SU-DHL-6 (cell line): Measurements from ENCODE around the gene MEMO1.

Experiments
- H2AFZ ChIP-seq: fragments of 200-600 bp; sonication (generic); 2 replicates; pipeline ENCODE4 v1.6.1; 2014; ENCODE audit warnings: low read depth, mild to moderate bottlenecking, moderate library complexity, mixed read lengths, antibody characterized with exemption, low read length; ENCODE audit not compliant: severe bottlenecking
- H3F3A ChIP-seq: fragments of 200-600 bp; shearing (Covaris generic); 2 replicates; pipeline ENCODE4 v1.6.0; 2016; ENCODE audit warnings: antibody characterized with exemption, mild to moderate bottlenecking; ENCODE audit not compliant: insufficient read depth
- H3K27ac ChIP-seq: fragments of 200-600 bp; sonication (generic); 2 replicates; pipeline ENCODE4 v1.5.1; 2016; ENCODE audit warnings: low read depth, mild to moderate bottlenecking, low read length, moderate library complexity, mixed read lengths
- H3K27me3 ChIP-seq: fragments of 200-600 bp; sonication (generic), shearing (Covaris generic); 2 replicates; pipeline ENCODE4 v1.6.0; 2014; ENCODE audit warnings: mild to moderate bottlenecking, low read length
- H3K36me3 ChIP-seq: fragments of 200-600 bp; sonication (generic); 2 replicates; pipeline ENCODE4 v1.6.1; 2014; ENCODE audit warnings: mild to moderate bottlenecking, low read length, mixed read lengths
- H3K4me2 ChIP-seq: fragments of 300-600, 200-600 bp; shearing (Covaris generic), sonication (generic); 2 replicates; pipeline ENCODE4 v1.6.0; 2014; ENCODE audit warnings: low read length, low read depth, mild to moderate bottlenecking; ENCODE audit not compliant: poor library complexity, severe bottlenecking
- H3K4me3 ChIP-seq: fragments of 200-600 bp; sonication (generic); 2 replicates; pipeline ENCODE4 v1.5.1; 2014; ENCODE audit warnings: antibody characterized with exemption, low read length, mild to moderate bottlenecking, mixed read lengths; ENCODE audit not compliant: insufficient read depth, poor library complexity, severe bottlenecking
- H3K79me2 ChIP-seq: fragments of 200-600 bp; sonication (generic); 2 replicates; pipeline ENCODE4 v1.6.1; 2014; ENCODE audit warnings: mild to moderate bottlenecking, low read length, moderate library complexity; ENCODE audit not compliant: insufficient read depth
- H3K9ac ChIP-seq: fragments of 200-600 bp; sonication (generic); 2 replicates; pipeline ENCODE4 v1.7.0; 2014; ENCODE audit warnings: mild to moderate bottlenecking, low read length
- H3K9me2 ChIP-seq: fragments of 200-600 bp; sonication (generic); replicated peaks from 2 replicates; pipeline ENCODE4 v1.6.1; 2014; ENCODE audit warnings: low read length; ENCODE audit not compliant: insufficient read depth
- H3K9me3 ChIP-seq: fragments of 200-600 bp; sonication (generic); 2 replicates; pipeline ENCODE4 v1.6.1; 2014; ENCODE audit warnings: low read length, mixed read lengths; ENCODE audit not compliant: insufficient read depth
- H4K20me1 ChIP-seq: fragments of 200-600 bp; sonication (generic); 2 replicates; pipeline ENCODE4 v1.6.1; 2014; ENCODE audit warnings: low read depth, mild to moderate bottlenecking, antibody characterized with exemption, low read length, moderate library complexity, mixed read lengths
- CTCF ChIP-seq: fragments of 200-600 bp; sonication (generic); IDR thresholded peaks from one replicate; pipeline ENCODE4 v1.5.1; 2017; ENCODE audit warnings: antibody characterized with exemption, mild to moderate bottlenecking, low read length, moderate library complexity; ENCODE audit not compliant: insufficient read depth, poor library complexity, severe bottlenecking
- EZH2phosphoT487 ChIP-seq: fragments of 200-600 bp; sonication (generic), shearing (Covaris generic); conservative IDR thresholded peaks from 2 replicates; pipeline ENCODE4 v1.6.1; 2018; ENCODE audit warnings: mild to moderate bottlenecking, antibody characterized with exemption, low read length, moderate library complexity, mixed read lengths

MEMO1 gene

GRCh38 chr2:31943636-31944225 is 67.1 kb downstream of the MEMO1 start:
- Histone ChIP-seq H3K4me3 (no peak overlapping the region), H3K4me2 (no peak overlapping the region), H4K20me1 (peaks cover 11% of the 10 kb centered on the region), H3K27me3 (no peaks in the 10 kb centered on the region), H3K9ac (no peak overlapping the region), H3K9me3 (no peaks in the 10 kb centered on the region), H3K27ac (no peak overlapping the region), H3K79me2 (peaks cover 84% of the 10 kb centered on the region), H3F3A (no peaks in the 10 kb centered on the region), H2AFZ (no peak overlapping the region), H3K36me3 (no peaks in the 10 kb centered on the region), H3K9me2 (no peaks in the 10 kb centered on the region)
- no peak for TF ChIP-seq EZH2phosphoT487
- TF ChIP-seq CTCF = no peak

GRCh38 chr2:31940920-31941319 is 69.9 kb downstream of the MEMO1 start:
- H4K20me1 ChIP-seq = peaks cover 6% of the 10 kb centered on the region; the same call in 1 of the 2 replicates

GRCh38 chr2:31937741-31938140 is 73.1 kb downstream of the MEMO1 start:
- no peaks in the 10 kb centered on the region for H3K36me3 ChIP-seq
- H2AFZ ChIP-seq = no peak overlapping the region
- no peak overlapping the region for H3K4me3 ChIP-seq
- peaks cover 61% of the 10 kb centered on the region for H3K79me2 ChIP-seq
- no peaks in the 10 kb centered on the region for H3K27me3 ChIP-seq
- H3F3A ChIP-seq = no peaks in the 10 kb centered on the region
- H3K9me3 ChIP-seq = no peaks in the 10 kb centered on the region
- TF ChIP-seq EZH2phosphoT487 (no peak), CTCF (no peak)
- H3K4me2 ChIP-seq = no peak overlapping the region
- H3K9me2 ChIP-seq = no peaks in the 10 kb centered on the region
- H3K27ac ChIP-seq = no peak overlapping the region
- H4K20me1 ChIP-seq = no peaks in the 10 kb centered on the region
- no peak overlapping the region for H3K9ac ChIP-seq

More at GRCh38 chr2:31940920-31941319, 69.9 kb downstream of the MEMO1 start:
- Histone ChIP-seq H2AFZ (no peak overlapping the region), H3K9ac (no peak overlapping the region), H3K79me2 (peaks cover 64% of the 10 kb centered on the region), H3K36me3 (no peaks in the 10 kb centered on the region), H3K9me3 (no peaks in the 10 kb centered on the region), H3K27me3 (no peaks in the 10 kb centered on the region), H3K4me2 (no peak overlapping the region), H3K27ac (no peak overlapping the region), H3K4me3 (no peak overlapping the region), H3F3A (no peaks in the 10 kb centered on the region), H3K9me2 (no peaks in the 10 kb centered on the region)
- TF ChIP-seq CTCF = no peak
- no peak for TF ChIP-seq EZH2phosphoT487
